Measurements from ENCODE around the gene NAA40.

DNA sequence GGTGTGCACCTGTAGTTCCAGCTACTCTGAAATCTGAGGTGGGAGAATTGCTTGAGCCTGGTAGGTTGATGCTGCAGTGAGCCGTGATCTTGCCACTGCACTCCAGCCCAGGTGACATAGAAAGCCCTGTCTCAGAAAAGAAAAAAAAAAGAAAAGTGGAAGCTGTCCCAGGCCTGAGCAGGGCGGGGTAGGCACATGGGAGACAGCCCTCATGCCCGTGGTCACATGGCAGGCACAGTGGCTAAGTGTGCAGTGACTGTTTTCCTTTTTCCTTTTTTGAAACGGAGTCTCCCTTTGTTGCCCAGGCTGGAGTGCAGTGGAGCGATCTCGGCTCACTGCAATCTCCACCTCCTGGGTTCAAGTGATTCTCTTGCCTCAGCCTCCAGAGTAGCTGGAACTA lies 55.2 kb downstream of the NAA40 start:
- TF ChIP-seq POLR2AphosphoS5 (IDR thresholded peaks at IDR 0.05; ENCODE audit: low read depth), result no peak
- TF ChIP-seq, protein P1, sequence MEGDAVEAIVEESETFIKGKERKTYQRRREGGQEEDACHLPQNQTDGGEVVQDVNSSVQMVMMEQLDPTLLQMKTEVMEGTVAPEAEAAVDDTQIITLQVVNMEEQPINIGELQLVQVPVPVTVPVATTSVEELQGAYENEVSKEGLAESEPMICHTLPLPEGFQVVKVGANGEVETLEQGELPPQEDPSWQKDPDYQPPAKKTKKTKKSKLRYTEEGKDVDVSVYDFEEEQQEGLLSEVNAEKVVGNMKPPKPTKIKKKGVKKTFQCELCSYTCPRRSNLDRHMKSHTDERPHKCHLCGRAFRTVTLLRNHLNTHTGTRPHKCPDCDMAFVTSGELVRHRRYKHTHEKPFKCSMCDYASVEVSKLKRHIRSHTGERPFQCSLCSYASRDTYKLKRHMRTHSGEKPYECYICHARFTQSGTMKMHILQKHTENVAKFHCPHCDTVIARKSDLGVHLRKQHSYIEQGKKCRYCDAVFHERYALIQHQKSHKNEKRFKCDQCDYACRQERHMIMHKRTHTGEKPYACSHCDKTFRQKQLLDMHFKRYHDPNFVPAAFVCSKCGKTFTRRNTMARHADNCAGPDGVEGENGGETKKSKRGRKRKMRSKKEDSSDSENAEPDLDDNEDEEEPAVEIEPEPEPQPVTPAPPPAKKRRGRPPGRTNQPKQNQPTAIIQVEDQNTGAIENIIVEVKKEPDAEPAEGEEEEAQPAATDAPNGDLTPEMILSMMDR (IDR thresholded peaks at IDR 0.05; ENCODE audit: insufficient read depth, low read length), result no peak
- TF ChIP-seq, protein P2, sequence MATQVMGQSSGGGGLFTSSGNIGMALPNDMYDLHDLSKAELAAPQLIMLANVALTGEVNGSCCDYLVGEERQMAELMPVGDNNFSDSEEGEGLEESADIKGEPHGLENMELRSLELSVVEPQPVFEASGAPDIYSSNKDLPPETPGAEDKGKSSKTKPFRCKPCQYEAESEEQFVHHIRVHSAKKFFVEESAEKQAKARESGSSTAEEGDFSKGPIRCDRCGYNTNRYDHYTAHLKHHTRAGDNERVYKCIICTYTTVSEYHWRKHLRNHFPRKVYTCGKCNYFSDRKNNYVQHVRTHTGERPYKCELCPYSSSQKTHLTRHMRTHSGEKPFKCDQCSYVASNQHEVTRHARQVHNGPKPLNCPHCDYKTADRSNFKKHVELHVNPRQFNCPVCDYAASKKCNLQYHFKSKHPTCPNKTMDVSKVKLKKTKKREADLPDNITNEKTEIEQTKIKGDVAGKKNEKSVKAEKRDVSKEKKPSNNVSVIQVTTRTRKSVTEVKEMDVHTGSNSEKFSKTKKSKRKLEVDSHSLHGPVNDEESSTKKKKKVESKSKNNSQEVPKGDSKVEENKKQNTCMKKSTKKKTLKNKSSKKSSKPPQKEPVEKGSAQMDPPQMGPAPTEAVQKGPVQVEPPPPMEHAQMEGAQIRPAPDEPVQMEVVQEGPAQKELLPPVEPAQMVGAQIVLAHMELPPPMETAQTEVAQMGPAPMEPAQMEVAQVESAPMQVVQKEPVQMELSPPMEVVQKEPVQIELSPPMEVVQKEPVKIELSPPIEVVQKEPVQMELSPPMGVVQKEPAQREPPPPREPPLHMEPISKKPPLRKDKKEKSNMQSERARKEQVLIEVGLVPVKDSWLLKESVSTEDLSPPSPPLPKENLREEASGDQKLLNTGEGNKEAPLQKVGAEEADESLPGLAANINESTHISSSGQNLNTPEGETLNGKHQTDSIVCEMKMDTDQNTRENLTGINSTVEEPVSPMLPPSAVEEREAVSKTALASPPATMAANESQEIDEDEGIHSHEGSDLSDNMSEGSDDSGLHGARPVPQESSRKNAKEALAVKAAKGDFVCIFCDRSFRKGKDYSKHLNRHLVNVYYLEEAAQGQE (IDR thresholded peaks at IDR 0.05; ENCODE audit: insufficient replicate concordance, low read depth), result no peak
- no peak for TF ChIP-seq GABPA (IDR thresholded peaks at IDR 0.05; ENCODE audit: low read depth)

Data from HL-60 (cell line).